GM12891 (cell line): ENCODE measurements around the gene CLCA2.

ENCODE experiments used
- DNase-seq: peaks from one replicate; pipeline ENCODE4 v3.0.0; 2011; ENCODE audit warnings: low spot score; ENCODE audit not compliant: insufficient read length
- FAIRE-seq: peaks from 2 replicates; lab custom pipeline; 2011; peaks lifted over from hg19 to GRCh38; lab: Jason Lieb, UNC
- PAX5 ChIP-seq: IDR thresholded peaks from 2 replicates; pipeline ENCODE4 v1.6.1; 2011; ENCODE audit warnings: low read length, moderate library complexity, mild to moderate bottlenecking; ENCODE audit not compliant: insufficient read depth, severe bottlenecking
- POLR2A ChIP-seq: IDR thresholded peaks from 2 replicates; pipeline ENCODE4 v1.6.1; 2011; ENCODE audit warnings: low read depth, low read length, control low read depth
- POLR2AphosphoS5 ChIP-seq: IDR thresholded peaks from 2 replicates; pipeline ENCODE4 v1.6.1; 2011; ENCODE audit warnings: low read depth, low read length, control low read depth
- POU2F2 ChIP-seq: IDR thresholded peaks from 2 replicates; pipeline ENCODE4 v1.6.1; 2011; ENCODE audit warnings: low read depth, mild to moderate bottlenecking, control low read depth, low read length, moderate library complexity
- SPI1 ChIP-seq: IDR thresholded peaks from 2 replicates; pipeline ENCODE4 v1.6.1; 2011; ENCODE audit warnings: low read depth, low read length, control low read depth
- TAF1 ChIP-seq: IDR thresholded peaks from 2 replicates; pipeline ENCODE4 v1.6.1; 2011; ENCODE audit warnings: low read depth, low read length, control low read depth

The CLCA2 gene

DNA sequence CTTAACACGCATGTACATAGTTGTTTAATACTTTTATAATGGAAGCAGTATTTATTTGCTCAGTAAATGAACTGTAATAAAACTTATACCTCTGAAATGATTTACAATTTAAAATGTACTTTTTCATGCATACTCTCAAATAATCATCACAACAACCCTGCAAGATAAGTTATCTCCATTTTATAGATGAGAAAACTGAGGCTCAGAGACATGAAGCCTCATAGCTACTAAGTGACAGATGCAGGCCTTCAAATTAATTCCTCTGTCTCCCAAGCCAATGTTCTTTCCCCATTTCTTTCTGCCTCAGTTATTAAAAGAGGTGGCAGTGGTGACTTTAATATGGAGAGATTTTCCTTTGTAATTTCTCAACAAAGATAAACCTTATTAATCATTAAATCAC lies 25.1 kb downstream of the CLCA2 start:
- TF ChIP-seq PAX5 = no peak
- no peak for TF ChIP-seq POU2F2
- TF ChIP-seq POLR2AphosphoS5 = no peak
- TF ChIP-seq SPI1 = no peak
- no peak for TF ChIP-seq TAF1
- FAIRE-seq (no peak), DNase-seq (no peak)

DNA sequence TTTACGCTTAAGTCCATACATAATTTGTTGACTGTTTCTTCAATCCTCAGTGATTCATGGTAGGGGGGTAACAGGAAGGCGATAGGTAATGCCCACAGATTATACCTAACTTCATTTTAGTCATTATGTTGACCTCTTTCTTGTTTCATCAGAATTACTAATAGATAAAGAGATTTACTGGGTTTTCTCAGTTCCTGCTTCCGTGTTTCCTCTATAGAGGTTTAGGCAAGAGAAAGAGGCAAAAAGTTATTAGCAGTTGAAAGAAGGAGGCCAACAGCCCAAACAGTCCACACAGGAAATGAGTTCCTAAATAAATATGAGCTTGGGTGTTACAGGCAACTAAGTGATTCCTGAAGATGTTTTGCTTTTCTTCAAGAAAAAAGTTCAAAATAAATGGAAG lies 26.9 kb downstream of the CLCA2 start:
- TF ChIP-seq SPI1 (peak; percentile 70), POLR2AphosphoS5 (no peak)
- no peak for FAIRE-seq

GRCh38 chr1:86453664-86454063 lies 29.7 kb downstream of the CLCA2 start:
- DNase-seq (no peak), FAIRE-seq (peak; percentile 40)
- TF ChIP-seq POLR2AphosphoS5 = no peak
- TF ChIP-seq PAX5 = no peak
- TF ChIP-seq POU2F2 = no peak
- no peak for TF ChIP-seq TAF1
- no peak for TF ChIP-seq POLR2A
- no peak for TF ChIP-seq SPI1

More for the DNA sequence above, 26.9 kb downstream of the CLCA2 start:
- no peak for DNase-seq

- TF ChIP-seq POLR2AphosphoS5 = no peak
- no peak for TF ChIP-seq POLR2A
- no peak for TF ChIP-seq SPI1
- no peak for TF ChIP-seq POU2F2
- no peak for TF ChIP-seq TAF1
- TF ChIP-seq PAX5 = no peak
- FAIRE-seq (no peak), DNase-seq (no peak)
Measured at GRCh38 chr1:86455073-86455472, 31.1 kb downstream of the CLCA2 start.

GRCh38 chr1:86460998-86461397 lies 37.0 kb downstream of the CLCA2 start:
- TF ChIP-seq POLR2AphosphoS5 = no peak
- TF ChIP-seq SPI1 = no peak
- TF ChIP-seq TAF1 = no peak
- TF ChIP-seq POLR2A = no peak
- no peak for TF ChIP-seq POU2F2
- no peak for TF ChIP-seq PAX5
- no peak for FAIRE-seq
- no peak for DNase-seq

- FAIRE-seq (no peak), DNase-seq (no peak)
- TF ChIP-seq POU2F2 (no peak), POLR2AphosphoS5 (no peak), SPI1 (no peak), POLR2A (no peak), PAX5 (no peak), TAF1 (no peak)
Measured at GRCh38 chr1:86461482-86461881, 37.5 kb downstream of the CLCA2 start.

DNA sequence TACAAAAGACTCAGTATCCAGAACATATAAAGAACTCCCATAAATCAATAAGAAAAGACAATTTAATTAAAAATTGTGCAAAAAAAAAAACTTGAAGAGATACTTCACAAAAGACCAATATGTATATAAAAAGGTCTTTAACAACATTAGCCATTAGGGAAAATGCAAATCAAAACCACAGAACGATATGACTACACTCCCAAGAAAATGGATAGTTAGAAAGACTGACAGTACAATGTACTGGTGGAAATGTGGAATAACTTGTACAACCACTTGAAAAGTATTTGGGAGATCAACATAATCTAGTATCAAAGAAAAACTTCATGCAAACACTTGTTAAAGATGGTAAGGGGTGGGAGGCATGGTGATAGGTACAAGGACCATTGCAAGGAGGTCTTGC lies 40.8 kb downstream of the CLCA2 start:
- TF ChIP-seq PAX5 = no peak
- no peak for TF ChIP-seq SPI1
- no peak for TF ChIP-seq POLR2AphosphoS5
- TF ChIP-seq TAF1 = no peak
- TF ChIP-seq POU2F2 = no peak
- FAIRE-seq = no peak
- DNase-seq = no peak

GRCh38 chr1:86466109-86466844 lies 42.3 kb downstream of the CLCA2 start:
- TF ChIP-seq POLR2A (no peak), PAX5 (no peak), POLR2AphosphoS5 (no peak), SPI1 (no peak), POU2F2 (no peak), TAF1 (no peak)
- DNase-seq (no peak), FAIRE-seq (no peak)

DNA sequence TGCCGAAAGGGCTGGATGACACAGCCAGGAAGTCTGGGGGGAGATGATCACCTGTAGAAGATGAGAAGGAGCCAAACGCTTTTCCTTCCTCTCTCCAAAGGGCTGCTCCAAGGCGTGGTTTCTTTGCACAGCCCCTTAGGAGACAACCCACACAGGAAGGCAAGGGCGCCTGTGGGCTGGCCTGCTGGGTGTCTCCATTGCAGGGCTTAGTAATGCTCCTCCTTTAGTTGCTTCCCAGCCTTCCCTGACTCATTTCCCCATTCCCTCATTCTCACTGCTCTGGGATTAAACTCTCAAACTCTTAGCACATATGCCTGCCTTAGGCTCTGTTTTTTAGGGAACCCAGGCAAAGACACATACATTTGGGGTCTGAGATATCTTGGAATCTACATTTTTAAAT lies 43.0 kb downstream of the CLCA2 start:
- TF ChIP-seq POU2F2 = no peak
- TF ChIP-seq POLR2AphosphoS5 = no peak
- TF ChIP-seq TAF1 = no peak
- TF ChIP-seq SPI1 = no peak
- TF ChIP-seq PAX5 = no peak
- no peak for TF ChIP-seq POLR2A
- no peak for FAIRE-seq
- no peak for DNase-seq

DNA sequence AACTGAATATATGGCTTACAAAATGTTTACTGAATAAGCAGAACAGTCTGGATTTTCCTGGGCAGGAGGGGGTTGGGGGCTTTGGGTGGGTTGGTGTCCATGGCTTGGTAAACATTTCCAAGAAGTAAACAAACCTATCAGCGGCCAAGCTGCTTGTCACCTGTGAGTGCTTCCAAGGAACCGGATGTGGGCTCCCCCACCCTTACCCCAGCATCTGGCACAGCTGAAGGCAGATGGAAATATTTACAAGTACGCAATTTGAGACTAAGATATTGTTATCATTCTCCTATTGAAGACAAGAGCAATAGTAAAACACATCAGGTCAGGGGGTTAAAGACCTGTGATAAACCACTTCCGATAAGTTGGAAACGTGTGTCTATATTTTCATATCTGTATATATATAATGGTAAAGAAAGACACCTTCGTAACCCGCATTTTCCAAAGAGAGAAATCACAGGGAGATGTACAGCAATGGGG lies 44.6 kb downstream of the CLCA2 start, which contains the start of gene CLCA1:
TSS of gene CLCA1 (plus strand) at position 427 of the 477 bp plus-strand sequence. CDS start at position 472, 45 bp downstream.
- no peak for TF ChIP-seq POLR2AphosphoS5
- no peak for TF ChIP-seq POU2F2
- no peak for TF ChIP-seq PAX5
- TF ChIP-seq TAF1 = no peak
- TF ChIP-seq SPI1 = no peak
- TF ChIP-seq POLR2A = no peak
- DNase-seq = no peak
- FAIRE-seq = no peak
